ENCODE results near the gene AFAP1L1.
"Not testable (repeated sequence)": the region's sequence is repeated elsewhere in the genome, so short reads cannot be mapped to it uniquely, and the experiment has no call there.

AFAP1L1 gene

DNA sequence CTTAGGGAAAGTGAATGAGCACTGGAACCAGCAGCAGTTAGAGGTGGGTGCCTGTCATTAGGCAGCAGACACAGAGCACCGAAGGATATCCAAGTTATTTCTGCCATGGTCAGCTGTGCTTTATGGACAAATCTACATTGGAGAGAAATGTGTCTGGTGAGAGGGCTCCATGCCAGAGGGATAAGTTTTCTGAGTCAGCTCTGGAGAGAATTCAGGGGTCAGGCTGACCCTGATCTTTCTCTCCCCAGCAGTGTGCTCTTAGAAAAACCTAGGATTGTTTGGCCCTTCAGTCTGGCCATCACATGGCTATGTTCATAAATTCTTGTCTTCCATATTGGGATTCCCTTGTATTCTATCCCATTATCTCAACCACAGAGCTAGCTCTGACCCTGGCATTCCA, 116.3 kb downstream of the AFAP1L1 start:
- Mint-ChIP-seq H3K27ac (no peak overlapping the region), H3K4me3 (no peak overlapping the region), H3K36me3 (no peaks in the 10 kb centered on the region), H3K27me3 (no peaks in the 10 kb centered on the region), H3K4me1 (no peaks in the 10 kb centered on the region), H3K9me3 (no peaks in the 10 kb centered on the region)

DNA sequence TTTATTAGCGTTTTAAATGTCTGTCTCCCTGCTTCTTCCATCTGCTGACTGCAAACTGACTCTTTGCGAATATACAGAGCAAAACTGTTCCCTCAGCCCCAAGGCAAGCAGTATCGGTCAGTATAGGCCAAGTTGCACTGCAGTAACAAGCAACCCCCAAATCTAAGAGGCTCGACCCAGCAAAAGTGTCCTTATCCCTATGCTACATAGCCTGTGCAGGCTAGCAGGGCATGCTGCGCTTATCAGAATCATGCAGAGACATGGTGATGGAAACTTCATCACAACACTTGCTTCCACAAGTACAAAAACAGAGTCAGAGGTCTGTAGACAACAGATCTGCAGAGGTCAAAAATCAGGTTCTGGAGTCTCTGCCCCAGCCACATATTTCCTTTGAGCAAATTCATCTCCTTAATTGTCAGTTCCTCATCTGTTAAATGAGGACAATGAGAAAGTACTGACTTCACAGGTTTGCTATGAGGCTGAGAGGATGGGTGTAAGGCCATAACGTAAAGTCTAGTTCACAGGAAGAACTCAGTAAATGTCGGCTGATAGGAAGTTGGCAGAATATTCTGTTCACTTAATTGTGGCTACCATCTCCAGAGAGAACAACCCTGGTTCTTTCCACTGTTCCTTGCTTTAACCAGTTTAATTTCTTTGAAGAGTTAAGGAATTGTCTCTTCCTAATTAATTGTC, 117.0 kb downstream of the AFAP1L1 start:
- Mint-ChIP-seq H3K27ac (no peak overlapping the region), H3K4me1 (no peaks in the 10 kb centered on the region), H3K27me3 (no peaks in the 10 kb centered on the region)

DNA sequence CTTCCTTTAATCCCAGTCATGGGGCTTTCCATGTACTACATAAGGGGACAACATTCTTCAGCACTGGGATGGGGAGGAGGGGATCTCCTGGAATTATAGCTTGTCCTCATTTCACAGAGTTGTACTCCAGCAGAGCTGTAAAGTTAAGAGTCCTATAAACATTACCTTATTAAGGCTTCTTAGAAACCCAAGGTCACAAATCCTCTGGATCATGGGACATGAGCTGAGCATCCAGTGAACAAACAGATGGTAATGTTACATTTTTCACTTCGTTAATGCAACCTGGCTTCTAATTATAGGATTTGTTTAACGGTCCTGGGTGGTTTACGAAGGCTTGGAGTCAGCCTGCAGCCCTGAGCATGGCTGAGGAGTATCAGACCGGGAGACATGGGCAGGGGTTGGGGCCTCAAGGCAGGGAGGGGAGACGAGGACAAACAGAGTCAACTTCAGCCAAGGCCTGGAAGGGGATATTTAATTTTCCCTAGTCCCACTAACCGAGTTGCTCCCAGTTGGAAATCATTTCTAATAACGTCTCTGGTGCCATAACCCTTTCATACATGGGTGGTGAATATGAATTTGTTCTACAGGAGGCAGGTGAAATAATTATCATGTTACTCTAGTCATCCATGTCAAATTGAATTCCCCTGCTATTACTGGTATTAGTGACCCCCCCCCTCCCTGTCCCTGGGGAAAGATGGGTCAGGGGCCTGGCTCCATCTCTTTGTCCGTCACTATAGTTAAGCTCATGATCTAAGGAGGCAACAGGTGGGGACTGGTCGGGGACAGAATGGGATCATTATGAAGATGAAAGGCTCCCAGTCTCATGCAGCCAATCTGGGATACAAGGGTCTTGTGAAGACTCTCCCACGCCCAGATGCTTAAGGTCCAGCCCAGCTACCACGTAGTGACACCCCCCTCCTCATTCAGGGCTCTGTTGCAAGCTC, 118.2 kb downstream of the AFAP1L1 start:
- no peaks in the 10 kb centered on the region for H3K4me1 Mint-ChIP-seq
- no peaks in the 10 kb centered on the region for H3K9me3 Mint-ChIP-seq
- no peaks in the 10 kb centered on the region for H3K36me3 Mint-ChIP-seq
- no peak overlapping the region for H3K4me3 Mint-ChIP-seq
- H3K27me3 Mint-ChIP-seq: no peaks in the 10 kb centered on the region
- H3K27ac Mint-ChIP-seq: no peak overlapping the region

More for the DNA sequence above, 117.0 kb downstream of the AFAP1L1 start:
- H3K36me3 Mint-ChIP-seq: no peaks in the 10 kb centered on the region
- H3K4me3 Mint-ChIP-seq: no peak overlapping the region
- no peaks in the 10 kb centered on the region for H3K9me3 Mint-ChIP-seq

GRCh38 chr5:149391076-149391475, 119.4 kb downstream of the AFAP1L1 start:
- H3K27me3 Mint-ChIP-seq, H3K36me3 Mint-ChIP-seq, H3K4me3 Mint-ChIP-seq, H3K27ac Mint-ChIP-seq, H3K4me1 Mint-ChIP-seq, H3K9me3 Mint-ChIP-seq: not testable (repeated sequence)

All from activated naive CD4-positive, alpha-beta T cell treated with anti-CD3 and anti-CD28 coated beads, Interleukin-2, amount 50 U/mL, for 24 hours (primary cell).